Liver (tissue), 9 donors: Measurements from ENCODE around the gene PARP15. TPM values are rescaled to one million over a fixed set of nuclear protein-coding genes. Genes with fewer than 3 reads are reported as not detected.

Experiments
- DNase-seq: peaks from one replicate; pipeline ENCODE4 v3.0.0-alpha.2; 2017; ENCODE audit warnings: low spot score
- H3K27ac ChIP-seq, 2 donors: one replicate each; pipeline ENCODE4 v1.7.0; 2013; ENCODE audit warnings: inconsistent platforms in 2 of 2, low read length in 2 of 2, control low read depth in 1 of 2, low read depth in 1 of 2, mild to moderate bottlenecking in 1 of 2
- H3K27me3 ChIP-seq, 4 donors: one replicate each; pipeline versions ENCODE4 v1.6.1 to v1.7.0; 2013; ENCODE audit warnings: low read length in 3 of 4, inconsistent platforms in 1 of 4, mild to moderate bottlenecking in 1 of 4, moderate library complexity in 1 of 4; ENCODE audit not compliant: control insufficient read depth in 4 of 4, insufficient read depth in 4 of 4
- H3K36me3 ChIP-seq, 4 donors: one replicate each; pipeline versions ENCODE4 v1.6.1 to v1.7.0; 2013; ENCODE audit warnings: low read length in 3 of 4, mild to moderate bottlenecking in 3 of 4, low read depth in 1 of 4, moderate library complexity in 1 of 4; ENCODE audit not compliant: control insufficient read depth in 4 of 4, insufficient read depth in 3 of 4
- H3K4me1 ChIP-seq, 4 donors: one replicate each; pipeline versions ENCODE4 v1.6.1 to v1.7.0; 2013; ENCODE audit warnings: low read length in 3 of 4, mild to moderate bottlenecking in 3 of 4, moderate library complexity in 1 of 4; ENCODE audit not compliant: control insufficient read depth in 4 of 4, insufficient read depth in 4 of 4
- H3K4me3 ChIP-seq, 3 donors: one replicate each; pipeline versions ENCODE4 v1.6.1 to v1.7.0; 2013; ENCODE audit warnings: low read length in 3 of 3, control low read depth in 1 of 3, low read depth in 1 of 3, mild to moderate bottlenecking in 1 of 3
- H3K9ac ChIP-seq, 2 donors: one replicate each; pipeline ENCODE4 v1.7.0; 2013; ENCODE audit warnings: low read length in 2 of 2, mild to moderate bottlenecking in 2 of 2, moderate library complexity in 2 of 2, control low read depth in 1 of 2, low read depth in 1 of 2
- H3K9me3 ChIP-seq, 4 donors: one replicate each; pipeline versions ENCODE4 v1.6.1 to v1.7.0; 2013; ENCODE audit warnings: low read length in 3 of 4; ENCODE audit not compliant: control insufficient read depth in 4 of 4
- ATF3 ChIP-seq: IDR thresholded peaks from 2 replicates; pipeline ENCODE4 v1.6.1; 2016; ENCODE audit warnings: antibody characterized with exemption
- CTCF ChIP-seq: fragments of 150-350 bp; IDR thresholded peaks from 2 replicates; pipeline ENCODE4 v1.5.1; 2017; ENCODE audit warnings: improper control_type of control experiment, low read depth, low read length; ENCODE audit not compliant: missing input control
- EGR1 ChIP-seq, 2 donors: IDR thresholded peaks; 2 replicates each; pipeline ENCODE4 v1.6.1; 2016 to 2018; ENCODE audit warnings: antibody characterized with exemption in 2 of 2, low read depth in 2 of 2
- FOXA1 ChIP-seq: IDR thresholded peaks from 2 replicates; pipeline ENCODE4 v1.6.1; 2016; ENCODE audit warnings: antibody characterized with exemption
- FOXA2 ChIP-seq: IDR thresholded peaks from 2 replicates; pipeline ENCODE4 v1.6.1; 2016; ENCODE audit warnings: antibody characterized with exemption
- HNF4A ChIP-seq, 2 donors: conservative IDR thresholded peaks; 2 replicates each; pipeline ENCODE4 v1.6.1; 2016; ENCODE audit warnings: antibody characterized with exemption in 2 of 2, mild to moderate bottlenecking in 2 of 2
- HNF4G ChIP-seq: IDR thresholded peaks from 2 replicates; pipeline ENCODE4 v1.6.1; 2016; ENCODE audit warnings: antibody characterized with exemption
- JUND ChIP-seq, 2 donors: IDR thresholded peaks; 2 replicates each; pipeline ENCODE4 v1.6.1; 2016; ENCODE audit warnings: antibody characterized with exemption in 2 of 2
- MAX ChIP-seq: IDR thresholded peaks from 2 replicates; pipeline ENCODE4 v1.6.1; 2016; ENCODE audit warnings: antibody characterized with exemption
- NR2F2 ChIP-seq: IDR thresholded peaks from 2 replicates; pipeline ENCODE4 v1.6.1; 2016; ENCODE audit warnings: antibody characterized with exemption
- RAD21 ChIP-seq, 2 donors: IDR thresholded peaks; 2 replicates each; pipeline ENCODE4 v1.6.1; 2016; ENCODE audit warnings: antibody characterized with exemption in 2 of 2, mild to moderate bottlenecking in 2 of 2
- REST ChIP-seq: IDR thresholded peaks from 2 replicates; pipeline ENCODE4 v1.6.1; 2016; ENCODE audit warnings: antibody characterized with exemption, mild to moderate bottlenecking
- RXRA ChIP-seq, 2 donors: IDR thresholded peaks; 2 replicates each; pipeline ENCODE4 v1.6.1; 2017 to 2018; ENCODE audit warnings: antibody characterized with exemption in 2 of 2, mild to moderate bottlenecking in 1 of 2
- SP1 ChIP-seq: IDR thresholded peaks from 2 replicates; pipeline ENCODE4 v1.6.1; 2018; ENCODE audit warnings: antibody characterized with exemption, mild to moderate bottlenecking
- TAF1 ChIP-seq: conservative IDR thresholded peaks from 2 replicates; pipeline ENCODE4 v1.6.1; 2016; ENCODE audit warnings: antibody characterized with exemption, mild to moderate bottlenecking
- YY1 ChIP-seq: IDR thresholded peaks from 2 replicates; pipeline ENCODE4 v1.6.1; 2016; ENCODE audit warnings: antibody characterized with exemption, mild to moderate bottlenecking
- WGBS: extraction: QIAGEN DNeasy Blood & Tissue Kit; methylation state at CpG from one replicate; pipeline ENCODE4 v1.1.7; 2013; 5-methylcytosine and 5-hydroxymethylcytosine counted together
- polyA plus RNA-seq, 2 donors: library from polyadenylated mRNA; stranded (reverse) in 1 of 2; unstranded in 1 of 2; fragments of 200-250 nt in 1 of 2; fragments of >200 nt in 1 of 2; fragmentation: Nextera tagmentation in 1 of 2; extraction: Ambion mirVana in 1 of 2; gene quantifications; one replicate each; pipeline versions ENCODE4 v1.2.1 to v1.2.3, GENCODE V29; 2013 to 2015
- total RNA-seq, 2 donors: library from RNA; depleted of rRNA; stranded (reverse); fragments of >200 nt; gene quantifications; one replicate each; pipeline ENCODE4 v1.2.3, GENCODE V29; 2014
- TF ChIP-seq, protein P1 (sequence below): IDR thresholded peaks from 2 replicates; pipeline ENCODE4 v1.6.1; 2016; ENCODE audit warnings: antibody characterized with exemption
- donor health status: healthy.
- donor health status: healthy.
- donor health status: healthy.
- donor health status: healthy.
- donor health status: healthy.

Gene PARP15
- total and polyA plus RNA-seq, 4 donors: 0.28 to 3.3 (median 2.5) TPM

- no peaks in the 10 kb centered on the region for H3K9me3 ChIP-seq
- H3K4me1 ChIP-seq: peaks cover 0 to 8% (median 1%) of the 10 kb centered on the region in 4 donors
- no peak overlapping the region for H3K9ac ChIP-seq
- peaks cover 22 to 65% (median 50%) of the 10 kb centered on the region in 4 donors for H3K36me3 ChIP-seq
- H3K27me3 ChIP-seq: no peaks in the 10 kb centered on the region
- DNase-seq: no peak
- TF ChIP-seq NR2F2 (no peak), YY1 (no peak), FOXA1 (no peak)
- H3K4me3 ChIP-seq: no peak overlapping the region
- no peak overlapping the region for H3K27ac ChIP-seq
- WGBS: 92% methylated on average over 3 of the region's 3 CpGs
Measured at GRCh38 chr3:122548076-122548475, 29.4 kb upstream of the PARP15 start.

GRCh38 chr3:122548619-122549018, 28.8 kb upstream of the PARP15 start:
- no peak for DNase-seq
- Histone ChIP-seq H3K27me3 (no peaks in the 10 kb centered on the region), H3K27ac (no peak overlapping the region), H3K9me3 (no peaks in the 10 kb centered on the region), H3K9ac (no peak overlapping the region), H3K4me3 (no peak overlapping the region), H3K36me3 (peaks cover 22 to 65% (median 51%) of the 10 kb centered on the region in 4 donors), H3K4me1 (peaks cover 0 to 13% (median 5%) of the 10 kb centered on the region in 4 donors)
- 95% methylated on average over 1 of the region's 1 CpG for WGBS
- TF ChIP-seq RAD21 (IDR thresholded peaks at IDR 0.05) (no peak), HNF4G (no peak), SP1 (no peak), ATF3 (no peak), RXRA (IDR thresholded peaks at IDR 0.05) (no peak), CTCF (no peak), NR2F2 (no peak), FOXA1 (no peak), REST (no peak), FOXA2 (no peak), HNF4A (conservative IDR thresholded peaks at IDR 0.05) (no peak), TAF1 (no peak), JUND (IDR thresholded peaks at IDR 0.05) (no peak), YY1 (no peak), EGR1 (IDR thresholded peaks at IDR 0.05; ENCODE audit: low read depth in 2 of 2) (no peak), MAX (no peak)
- TF ChIP-seq, protein P1, sequence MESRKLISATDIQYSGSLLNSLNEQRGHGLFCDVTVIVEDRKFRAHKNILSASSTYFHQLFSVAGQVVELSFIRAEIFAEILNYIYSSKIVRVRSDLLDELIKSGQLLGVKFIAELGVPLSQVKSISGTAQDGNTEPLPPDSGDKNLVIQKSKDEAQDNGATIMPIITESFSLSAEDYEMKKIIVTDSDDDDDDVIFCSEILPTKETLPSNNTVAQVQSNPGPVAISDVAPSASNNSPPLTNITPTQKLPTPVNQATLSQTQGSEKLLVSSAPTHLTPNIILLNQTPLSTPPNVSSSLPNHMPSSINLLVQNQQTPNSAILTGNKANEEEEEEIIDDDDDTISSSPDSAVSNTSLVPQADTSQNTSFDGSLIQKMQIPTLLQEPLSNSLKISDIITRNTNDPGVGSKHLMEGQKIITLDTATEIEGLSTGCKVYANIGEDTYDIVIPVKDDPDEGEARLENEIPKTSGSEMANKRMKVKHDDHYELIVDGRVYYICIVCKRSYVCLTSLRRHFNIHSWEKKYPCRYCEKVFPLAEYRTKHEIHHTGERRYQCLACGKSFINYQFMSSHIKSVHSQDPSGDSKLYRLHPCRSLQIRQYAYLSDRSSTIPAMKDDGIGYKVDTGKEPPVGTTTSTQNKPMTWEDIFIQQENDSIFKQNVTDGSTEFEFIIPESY: no peak
